Colonic mucosa (tissue), 4 donors: ENCODE data around the gene TGM5. TPM values are rescaled to one million over a fixed set of nuclear protein-coding genes. Genes with fewer than 3 reads are reported as not detected.

Source experiments
- DNase-seq: peaks from one replicate; pipeline ENCODE4 v3.0.0-alpha.2; 2020
- H3K27ac ChIP-seq: fragments of 200-600 bp; one replicate; pipeline ENCODE4 v1.8.0; 2021
- H3K27me3 ChIP-seq: fragments of 200-600 bp; one replicate; pipeline ENCODE4 v1.8.0; 2021
- H3K36me3 ChIP-seq: fragments of 200-600 bp; one replicate; pipeline ENCODE4 v1.8.0; 2021
- H3K4me1 ChIP-seq: fragments of 200-600 bp; one replicate; pipeline ENCODE4 v1.8.0; 2021; ENCODE audit warnings: mild to moderate bottlenecking
- H3K4me3 ChIP-seq: fragments of 200-600 bp; one replicate; pipeline ENCODE4 v1.8.0; 2021
- H3K9ac ChIP-seq, 2 donors: one replicate each; pipeline ENCODE4 v1.7.0; 2013; ENCODE audit warnings: control low read depth in 2 of 2, low read depth in 2 of 2, low read length in 2 of 2
- H3K9me3 ChIP-seq: fragments of 200-600 bp; one replicate; pipeline ENCODE4 v1.8.0; 2021
- CTCF ChIP-seq: fragments of 200-600 bp; IDR thresholded peaks from one replicate; pipeline ENCODE4 v1.8.0; 2022; ENCODE audit warnings: antibody characterized with exemption, mild to moderate bottlenecking
- intact Hi-C: fragments of 100-400 bp; cut with DNase I; formaldehyde crosslinking; loops from one replicate; pipeline ENCODE4 v1.14.1; 2022
- total RNA-seq, 2 donors: library from RNA; stranded (reverse); fragmentation: NEBNext Ultra II Directional in 1 of 2; extraction: Animal tissue kit (Norgen Biotek cat#: 25700) in 1 of 2; gene quantifications; one replicate each; pipeline ENCODE4 v1.2.1, GENCODE V29; 2021
- donor health status: healthy.
- donor health status: DM: no; HTN: no; CAD: no.
- donor health status: DM: no; HTN: no; CAD: no.

Gene TGM5
- total RNA-seq, 2 donors from 2014 or later: not detected

GRCh38 chr15:43268111-43269105, 1.7 kb upstream of the TGM5 start:
- TF ChIP-seq CTCF: no peak
- H3K4me3 ChIP-seq: no peak overlapping the region
- no peaks in the 10 kb centered on the region for H3K36me3 ChIP-seq
- H3K9me3 ChIP-seq: no peaks in the 10 kb centered on the region
- intact Hi-C loops: no loop called here
- no peak overlapping the region for H3K27ac ChIP-seq
- no peak for DNase-seq
- H3K9ac ChIP-seq: no peak overlapping the region
- no peaks in the 10 kb centered on the region for H3K4me1 ChIP-seq
- no peaks in the 10 kb centered on the region for H3K27me3 ChIP-seq

- Histone ChIP-seq H3K27ac (no peak overlapping the region), H3K36me3 (no peaks in the 10 kb centered on the region), H3K4me1 (no peaks in the 10 kb centered on the region), H3K27me3 (no peaks in the 10 kb centered on the region), H3K9ac (no peak overlapping the region), H3K9me3 (no peaks in the 10 kb centered on the region), H3K4me3 (no peak overlapping the region)
- intact Hi-C loops: no loop called here
- no peak for TF ChIP-seq CTCF
- DNase-seq: no peak
Observed at GRCh38 chr15:43267439-43267838, 711 bp upstream of the TGM5 start.

GRCh38 chr15:43266386-43266785, 342 bp downstream of the TGM5 start:
- intact Hi-C loops: no loop called here
- no peak for DNase-seq
- Histone ChIP-seq H3K4me3 (no peak overlapping the region), H3K27ac (no peak overlapping the region), H3K36me3 (no peaks in the 10 kb centered on the region), H3K27me3 (no peaks in the 10 kb centered on the region), H3K4me1 (no peaks in the 10 kb centered on the region), H3K9me3 (no peaks in the 10 kb centered on the region), H3K9ac (no peak overlapping the region)
- no peak for TF ChIP-seq CTCF

- H3K27ac ChIP-seq: no peak overlapping the region
- intact Hi-C loops: no loop called here
- H3K27me3 ChIP-seq: no peaks in the 10 kb centered on the region
- H3K4me1 ChIP-seq: no peaks in the 10 kb centered on the region
- no peak for TF ChIP-seq CTCF
- H3K9ac ChIP-seq: no peak overlapping the region
- no peaks in the 10 kb centered on the region for H3K9me3 ChIP-seq
- no peak overlapping the region for H3K4me3 ChIP-seq
- no peaks in the 10 kb centered on the region for H3K36me3 ChIP-seq
- DNase-seq: no peak
Observed at GRCh38 chr15:43260011-43260615, 6.6 kb downstream of the TGM5 start.

GRCh38 chr15:43258781-43259180, 7.9 kb downstream of the TGM5 start:
- H3K27ac ChIP-seq: no peak overlapping the region
- no peak for DNase-seq
- no peak for TF ChIP-seq CTCF
- intact Hi-C loops: no loop called here
- no peaks in the 10 kb centered on the region for H3K4me1 ChIP-seq
- no peaks in the 10 kb centered on the region for H3K36me3 ChIP-seq
- H3K4me3 ChIP-seq: no peak overlapping the region
- no peaks in the 10 kb centered on the region for H3K27me3 ChIP-seq
- H3K9me3 ChIP-seq: no peaks in the 10 kb centered on the region
- H3K9ac ChIP-seq: no peak overlapping the region
